Activated naive CD4-positive, alpha-beta T cell (primary cell): ENCODE results near the gene ERMP1.
"Not testable (repeated sequence)": the region's sequence is repeated elsewhere in the genome, so short reads cannot be mapped to it uniquely, and the experiment has no call there.

Source experiments
- DNase-seq, 4 experiments: peaks; one replicate each; lab custom pipeline; 2025; lab: John Stamatoyannopoulos, UW

ERMP1 gene

GRCh38 chr9:5818424-5819142 is 14.3 kb downstream of the ERMP1 start:
- DNase-seq, result no peak

- no peak for DNase-seq
These were observed 15.1 kb downstream of the ERMP1 start for GRCh38 chr9:5817862-5818261.

- no peak for DNase-seq
These were observed 17.5 kb downstream of the ERMP1 start for GRCh38 chr9:5815461-5815860.

GRCh38 chr9:5813824-5814223 is 19.1 kb downstream of the ERMP1 start:
- DNase-seq, result no peak

GRCh38 chr9:5811751-5812150 is 21.2 kb downstream of the ERMP1 start:
- DNase-seq, result no peak

- DNase-seq, result no peak
These were observed 27.4 kb downstream of the ERMP1 start for GRCh38 chr9:5805478-5805877.

GRCh38 chr9:5801739-5802113 is 31.2 kb downstream of the ERMP1 start:
- DNase-seq, result no peak

GRCh38 chr9:5800969-5801738 is 31.8 kb downstream of the ERMP1 start:
- DNase-seq, result no peak

GRCh38 chr9:5800378-5800777 is 32.5 kb downstream of the ERMP1 start:
- not testable (repeated sequence) for DNase-seq

- no peak for DNase-seq
These were observed 33.6 kb downstream of the ERMP1 start for GRCh38 chr9:5799314-5799713.

- no peak for DNase-seq
These were observed 34.3 kb downstream of the ERMP1 start for GRCh38 chr9:5798581-5798980.

GRCh38 chr9:5796298-5796697 is 36.6 kb downstream of the ERMP1 start:
- no peak for DNase-seq

- no peak for DNase-seq
These were observed 39.1 kb downstream of the ERMP1 start for GRCh38 chr9:5793812-5794211.

- no peak for DNase-seq
These were observed 41.0 kb downstream of the ERMP1 start for GRCh38 chr9:5791870-5792269.

- no peak for DNase-seq
These were observed 42.0 kb downstream of the ERMP1 start for GRCh38 chr9:5790923-5791322.

- no peak for DNase-seq
These were observed 43.4 kb downstream of the ERMP1 start for GRCh38 chr9:5789489-5789888.

- DNase-seq, result no peak
These were observed 45.1 kb downstream of the ERMP1 start for GRCh38 chr9:5787759-5788302.

GRCh38 chr9:5787220-5787619 is 45.7 kb downstream of the ERMP1 start:
- no peak for DNase-seq

- DNase-seq, result no peak
These were observed 46.4 kb downstream of the ERMP1 start for GRCh38 chr9:5786370-5787127.

- no peak for DNase-seq
These were observed 48.2 kb downstream of the ERMP1 start for GRCh38 chr9:5784526-5785315.

GRCh38 chr9:5783982-5784381 is 48.9 kb downstream of the ERMP1 start:
- no peak for DNase-seq

- DNase-seq, result not testable (repeated sequence)
These were observed 49.5 kb downstream of the ERMP1 start for GRCh38 chr9:5783420-5783819.
